Esophagus squamous epithelium (tissue), 5 donors: ENCODE results near the gene DSC3. TPM values are rescaled to one million over a fixed set of nuclear protein-coding genes. Genes with fewer than 3 reads are reported as not detected.

Experiments used
- DNase-seq: peaks from one replicate; lab custom pipeline; 2025; lab: John Stamatoyannopoulos, UW
- H3K27ac ChIP-seq, 4 donors: fragments of 200-600 bp; sonication (generic); one replicate each; pipeline ENCODE4 v1.5.1; 2016 to 2019; ENCODE audit warnings: mild to moderate bottlenecking in 1 of 4
- H3K27me3 ChIP-seq, 4 donors: fragments of 200-600 bp; sonication (generic); 1 replicate in 3 of 4; 2 replicates in 1 of 4; pipeline versions ENCODE4 v1.5.1 to v1.6.0; 2017 to 2021; ENCODE audit warnings: antibody characterized with exemption in 1 of 4
- H3K36me3 ChIP-seq, 3 donors: fragments of 200-600 bp; sonication (generic); one replicate each; pipeline ENCODE4 v1.5.1; 2016 to 2019
- H3K4me1 ChIP-seq, 3 donors: fragments of 200-600 bp; sonication (generic); one replicate each; pipeline ENCODE4 v1.5.1; 2017 to 2019
- H3K4me3 ChIP-seq, 4 donors: fragments of 200-600 bp; sonication (generic); 1 replicate in 3 of 4; 2 replicates in 1 of 4; pipeline ENCODE4 v1.5.1; 2016 to 2019; ENCODE audit warnings: mild to moderate bottlenecking in 2 of 4, moderate library complexity in 1 of 4
- H3K9me3 ChIP-seq, 3 donors: fragments of 200-600 bp; sonication (generic); one replicate each; pipeline ENCODE4 v1.5.1; 2016 to 2019
- CTCF ChIP-seq, 6 experiments: fragments of 450-650 bp in 4 of 6; fragments of 200-600 bp in 2 of 6; sonication (generic) in 2 of 6; IDR thresholded peaks; one replicate each; pipeline ENCODE4 v1.5.1; 2016 to 2019; ENCODE audit warnings: antibody characterized with exemption in 6 of 6, mild to moderate bottlenecking in 4 of 6, moderate library complexity in 4 of 6
- POLR2A ChIP-seq, 4 donors: fragments of 450-650 bp; IDR thresholded peaks; one replicate each; pipeline ENCODE4 v1.6.1; 2017; ENCODE audit warnings: antibody characterized with exemption in 4 of 4, mild to moderate bottlenecking in 4 of 4, moderate library complexity in 3 of 4
- WGBS, 2 donors: methylation state at CpG; one replicate each; pipeline ENCODE4 v1.1.5; 2018; 5-methylcytosine and 5-hydroxymethylcytosine counted together
- intact Hi-C: fragments of 100-400 bp; cut with DNase I; formaldehyde crosslinking; loops from one replicate; pipeline ENCODE4 v1.15.0; 2022
- small RNA-seq, 4 donors: library from RNA; depleted of rRNA; stranded (forward); fragments of <200 nt; gene quantifications; one replicate each; pipeline ENCODE3, GENCODE V24; 2016
- total RNA-seq, 4 donors: library from RNA; depleted of rRNA; stranded (reverse); fragments of >200 nt; gene quantifications; one replicate each; pipeline ENCODE4 v1.1.0, GENCODE V29; 2016
- donor health status: DM: yes; HTN: yes; CAD: no.

DSC3 gene
- total RNA-seq, 4 donors from 2014 or later, result 210 to 311 (median 279) TPM

GRCh38 chr18:30945761-30946160, 96.8 kb downstream of the DSC3 start:
- Histone ChIP-seq H3K4me3 (no peak overlapping the region), H3K27ac (no peak overlapping the region), H3K4me1 (peaks cover 0 to 8% (median 0%) of the 10 kb centered on the region in 3 donors), H3K9me3 (peaks cover 0 to 9% (median 0%) of the 10 kb centered on the region in 3 donors), H3K36me3 (no peaks in the 10 kb centered on the region), H3K27me3 (peaks cover 0 to 5% (median 0%) of the 10 kb centered on the region in 4 donors)
- no peak for DNase-seq
- intact Hi-C loops, result no loop called here
- TF ChIP-seq POLR2A (IDR thresholded peaks at IDR 0.05), result no peak
- no peak for TF ChIP-seq CTCF (IDR thresholded peaks at IDR 0.05)
- WGBS, 2 donors, result 39 to 48% methylated on average over 8 of the region's 8 CpGs

- Histone ChIP-seq H3K4me3 (no peak overlapping the region), H3K27me3 (peaks cover 0 to 5% (median 0%) of the 10 kb centered on the region in 4 donors), H3K4me1 (peaks cover 0 to 8% (median 0%) of the 10 kb centered on the region in 3 donors), H3K36me3 (no peaks in the 10 kb centered on the region), H3K9me3 (peaks cover 0 to 13% (median 0%) of the 10 kb centered on the region in 3 donors), H3K27ac (no peak overlapping the region)
- TF ChIP-seq CTCF (IDR thresholded peaks at IDR 0.05) (no peak), POLR2A (IDR thresholded peaks at IDR 0.05) (no peak)
- 73 to 85% methylated on average over 3 of the region's 3 CpGs for WGBS, 2 donors
- intact Hi-C loops, result no loop called here
- DNase-seq, result no peak
These were observed 97.6 kb downstream of the DSC3 start for GRCh38 chr18:30944773-30945417.

- Histone ChIP-seq H3K4me3 (no peak overlapping the region), H3K4me1 (peaks cover 0 to 7% (median 0%) of the 10 kb centered on the region in 3 donors), H3K27me3 (no peaks in the 10 kb centered on the region), H3K36me3 (no peaks in the 10 kb centered on the region), H3K27ac (no peak overlapping the region), H3K9me3 (peaks cover 0 to 13% (median 0%) of the 10 kb centered on the region in 3 donors)
- TF ChIP-seq CTCF (IDR thresholded peaks at IDR 0.05), result no peak
- no peak for TF ChIP-seq POLR2A (IDR thresholded peaks at IDR 0.05)
- intact Hi-C loops, result no loop called here
- DNase-seq, result no peak
These were observed 101.5 kb downstream of the DSC3 start for GRCh38 chr18:30940952-30941539.

Small RNAs within 50 kb of the gene (small RNA-seq; reads per million reads assigned to genes)
- 0 reads per million in 4 donors for gene RNU6-857P

Other genes starting within 250 kb of the DSC3 start
- gene DSC2, start 59.7 kb upstream of the DSC3 start, total RNA-seq, result 100 to 1,000 TPM; 154 to 393 (median 290) TPM
- gene DSC1, start 120.1 kb upstream of the DSC3 start, total RNA-seq, result 1 to 10 TPM in 1 of 4 donors, under 1 TPM in 3; 0.29 to 1.1 (median 0.60) TPM